GM21390 (cell line): Measurements from ENCODE around the gene ITGAE.
"Not testable (repeated sequence)": the region's sequence is repeated elsewhere in the genome, so short reads cannot be mapped to it uniquely, and the experiment has no call there.

ENCODE experiments used
- ATAC-seq: cut with Tn5 transposase; IDR thresholded peaks from one replicate; pipeline ENCODE4 v1.9.1; 2021; ENCODE audit not compliant: unreplicated experiment

ITGAE gene

DNA sequence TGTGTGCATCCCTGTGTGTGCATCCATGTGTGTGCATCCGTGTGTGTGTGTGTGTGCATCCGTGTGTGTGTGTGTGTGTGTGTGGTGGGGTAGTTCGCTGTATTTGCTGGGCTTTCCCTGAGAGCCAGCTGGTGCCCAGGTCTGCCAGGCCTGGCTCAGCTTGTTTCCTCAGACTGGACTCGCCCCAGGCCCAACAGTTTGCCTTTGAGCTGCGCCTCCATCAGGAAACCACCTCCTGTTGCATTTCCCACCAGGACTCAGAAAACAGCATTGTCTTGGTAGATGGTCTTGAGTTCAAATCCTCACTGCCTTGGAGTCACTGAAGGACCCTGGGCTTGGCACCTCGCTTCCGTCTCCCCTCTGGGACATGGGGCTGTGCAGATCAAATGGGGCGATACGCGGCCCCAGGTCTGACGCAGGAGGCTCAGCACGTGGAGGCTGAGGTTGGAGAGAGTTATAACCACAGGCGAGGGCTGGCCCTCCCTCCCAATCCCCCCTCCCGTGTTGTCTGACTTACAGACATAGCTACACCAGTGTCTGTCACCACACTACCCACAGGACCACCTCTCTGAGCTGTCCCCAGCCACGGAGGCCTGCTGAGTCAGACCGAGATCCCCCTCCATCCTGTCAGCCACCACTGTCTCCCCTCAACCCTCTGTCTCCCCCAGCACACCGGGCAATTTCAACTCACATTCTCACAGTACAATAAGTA lies 4.7 kb downstream of the ITGAE start:
- peak; percentile 65 for ATAC-seq

DNA sequence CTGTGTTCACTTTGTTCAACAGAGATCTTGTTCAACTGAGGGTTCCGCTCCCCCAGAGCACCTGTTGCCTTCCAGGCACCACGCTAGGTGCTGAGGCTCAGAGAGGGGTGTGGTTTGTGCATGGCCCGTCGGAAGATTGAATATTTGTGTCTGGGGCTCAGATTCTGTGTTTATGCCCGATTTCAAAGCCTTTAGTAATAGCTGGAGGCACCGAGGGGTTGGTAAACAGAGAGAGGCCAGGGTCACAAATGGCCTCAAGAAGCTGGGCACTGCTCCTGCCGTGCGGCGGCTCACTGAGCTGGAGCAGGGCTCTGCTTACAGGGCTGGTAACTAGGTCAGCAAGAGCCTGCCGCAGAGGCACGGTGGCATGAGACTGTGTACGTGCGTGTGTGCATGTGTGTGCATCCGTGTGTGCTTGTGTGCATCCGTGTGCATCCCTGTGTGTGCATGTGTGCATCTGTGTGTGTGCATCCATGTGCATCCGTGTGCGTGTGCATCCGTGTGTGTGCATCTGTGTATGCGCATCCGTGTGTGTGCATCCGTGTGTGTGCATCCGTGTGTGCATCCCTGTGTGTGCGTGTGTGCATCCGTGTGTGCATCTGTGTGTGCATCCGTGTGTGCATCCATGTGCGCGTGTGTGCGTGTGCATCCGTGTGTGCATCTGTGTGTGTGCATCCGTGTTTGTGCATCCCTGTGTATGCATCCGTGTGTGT lies 5.4 kb downstream of the ITGAE start:
- ATAC-seq, result no peak

DNA sequence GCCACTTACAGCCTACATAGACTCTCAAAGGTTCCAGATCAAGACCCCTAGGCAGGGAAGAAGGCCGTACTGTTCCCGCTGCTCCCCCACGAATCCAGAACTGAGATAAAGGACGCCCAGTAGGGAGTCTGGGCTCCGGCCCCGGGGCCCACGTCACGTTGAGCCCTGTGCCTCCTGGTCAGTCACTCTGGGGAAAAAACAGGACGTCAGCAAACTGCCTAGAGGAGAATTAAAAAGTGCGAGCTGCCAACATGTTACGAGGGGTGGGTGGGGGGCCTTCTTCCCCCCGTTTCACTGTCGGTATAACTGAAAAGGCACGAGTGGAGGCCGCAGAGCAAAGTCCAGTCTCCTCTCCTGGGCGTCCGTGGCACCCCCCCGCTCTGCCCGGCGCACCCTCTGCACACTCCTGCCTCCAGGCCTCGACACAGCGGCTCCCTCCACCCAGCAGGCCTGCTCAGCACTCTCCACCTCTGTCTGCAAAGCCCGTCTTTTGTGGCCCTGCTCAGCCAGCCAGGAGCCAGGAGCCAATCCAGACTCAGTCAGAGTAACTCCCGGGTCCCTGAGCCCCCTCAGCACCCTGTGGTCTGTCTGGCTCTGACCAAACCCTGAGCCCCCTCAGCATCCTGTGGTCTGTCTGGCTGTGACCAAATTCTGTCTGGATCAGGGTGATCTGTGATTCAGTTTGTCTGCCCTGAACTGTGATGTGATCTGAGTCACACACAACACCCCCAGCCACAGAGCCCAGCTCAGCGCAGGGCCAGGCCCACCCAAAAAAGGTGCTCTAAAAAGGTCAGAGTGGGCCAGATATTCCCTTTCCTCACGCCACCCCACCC lies 6.2 kb downstream of the ITGAE start:
- ATAC-seq, result no peak

DNA sequence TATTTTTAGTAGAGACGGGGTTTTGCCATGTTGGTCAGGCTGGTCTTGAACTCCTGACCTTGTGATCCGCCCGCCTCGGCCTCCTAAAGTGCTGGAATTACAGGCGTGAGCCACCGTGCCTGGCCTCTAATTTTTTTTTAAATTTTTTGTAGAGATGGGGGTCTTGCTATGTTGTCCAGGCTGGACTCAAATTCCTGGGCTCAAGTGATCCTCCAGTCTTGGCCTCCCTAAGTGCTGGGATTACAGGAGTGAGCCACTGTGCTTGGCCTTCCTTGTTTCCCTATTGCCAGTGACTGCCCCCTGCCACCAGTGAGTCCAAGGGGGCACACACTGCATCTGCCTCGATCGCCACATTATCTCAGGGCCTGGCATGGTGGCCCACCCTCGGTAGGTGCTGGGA lies 6.8 kb downstream of the ITGAE start:
- not testable (repeated sequence) for ATAC-seq

DNA sequence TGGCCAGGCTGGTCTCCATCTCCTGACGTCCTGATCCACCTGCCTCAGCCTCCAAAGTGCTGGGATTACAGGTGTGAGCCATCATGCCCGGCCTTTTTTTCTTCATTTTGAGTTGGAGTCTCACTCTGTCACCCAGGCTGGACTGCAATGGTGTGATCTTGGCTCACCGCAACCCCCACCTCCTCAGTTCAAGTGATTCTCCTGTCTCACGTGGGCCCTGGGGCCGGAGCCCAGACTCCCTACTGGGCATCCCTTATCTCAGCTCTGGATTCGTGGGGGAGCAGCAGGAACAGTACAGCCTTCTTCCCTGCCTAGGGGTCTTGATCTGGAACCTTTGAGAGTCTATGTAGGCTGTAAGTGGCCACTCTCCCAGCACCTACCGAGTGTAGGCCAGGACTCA lies 7.7 kb downstream of the ITGAE start:
- not testable (repeated sequence) for ATAC-seq

DNA sequence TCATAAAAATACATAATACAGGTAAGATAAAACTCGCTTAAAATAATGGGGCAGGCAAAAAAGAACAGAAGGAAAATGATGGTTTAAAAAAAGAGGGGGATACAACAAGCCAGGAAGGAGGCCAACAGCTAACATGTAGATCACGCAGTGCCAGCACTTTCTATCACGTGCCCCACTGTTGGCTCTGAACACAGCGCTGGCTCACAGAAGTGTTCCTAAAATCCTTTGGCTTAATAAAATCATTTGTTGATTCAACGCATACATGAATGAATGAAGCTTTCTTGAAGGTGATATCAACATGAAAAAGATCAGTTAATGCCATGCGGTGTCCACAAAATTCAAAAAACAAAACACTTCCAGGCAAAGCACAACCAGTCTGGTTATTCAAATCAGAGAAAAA lies 8.5 kb downstream of the ITGAE start:
- no peak for ATAC-seq

DNA sequence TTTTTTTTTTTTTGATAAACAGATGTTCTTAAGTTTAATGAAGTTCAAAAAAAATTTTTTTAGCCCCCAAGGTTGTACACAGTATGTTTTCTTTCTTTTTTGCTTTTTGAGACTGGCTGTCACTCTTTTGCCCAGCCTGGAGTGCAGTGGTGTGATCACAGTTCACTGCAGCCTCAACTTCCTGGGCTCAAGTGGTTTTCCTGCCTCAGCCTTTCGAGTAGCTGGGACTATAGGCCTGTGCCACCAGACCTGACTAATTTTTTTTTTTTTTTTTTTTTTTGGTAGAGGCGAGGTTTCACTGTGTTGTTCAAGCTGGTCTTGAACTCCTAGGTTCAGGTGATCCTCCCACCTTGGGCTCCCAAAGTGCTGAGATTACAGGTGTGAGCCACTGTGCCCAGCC lies 12.8 kb downstream of the ITGAE start:
- no peak for ATAC-seq

DNA sequence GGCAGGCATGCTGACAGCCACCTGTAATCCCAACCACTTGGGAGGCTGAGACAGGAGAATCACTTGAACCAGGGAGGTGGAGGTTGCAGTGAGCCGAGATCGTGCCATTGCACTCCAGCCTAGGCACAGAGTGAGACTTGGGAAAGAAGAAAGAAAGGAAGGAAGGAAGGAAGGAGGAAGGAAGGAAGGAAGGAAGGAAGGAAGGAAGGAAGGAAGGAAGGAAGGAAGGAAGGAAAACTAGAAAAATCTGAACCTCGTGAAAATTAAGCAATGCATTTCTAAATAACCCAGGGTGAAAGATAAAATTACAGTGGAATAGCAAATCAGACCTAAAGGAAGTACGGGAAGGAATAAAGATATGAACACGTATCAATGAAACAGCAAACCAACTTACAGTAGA lies 15.7 kb downstream of the ITGAE start:
- ATAC-seq, result not testable (repeated sequence)

DNA sequence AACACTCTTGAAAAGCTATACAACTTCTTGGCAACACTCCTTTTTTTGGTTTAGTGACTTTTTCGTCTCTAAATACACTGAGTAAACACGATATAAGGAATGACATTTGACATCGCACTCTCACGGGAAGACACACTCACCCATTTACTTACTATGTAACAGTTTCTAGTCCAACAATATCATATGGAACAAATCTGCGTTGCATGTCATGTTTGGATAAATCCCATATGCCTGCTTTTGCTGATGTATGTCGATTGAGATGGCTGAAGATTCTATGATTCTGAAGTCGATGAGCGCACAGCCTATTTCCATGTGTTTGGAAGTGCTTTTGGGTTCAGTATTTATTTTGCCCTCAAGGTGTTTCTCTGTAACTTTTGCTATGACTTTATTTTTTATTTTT lies 18.2 kb downstream of the ITGAE start:
- no peak for ATAC-seq

DNA sequence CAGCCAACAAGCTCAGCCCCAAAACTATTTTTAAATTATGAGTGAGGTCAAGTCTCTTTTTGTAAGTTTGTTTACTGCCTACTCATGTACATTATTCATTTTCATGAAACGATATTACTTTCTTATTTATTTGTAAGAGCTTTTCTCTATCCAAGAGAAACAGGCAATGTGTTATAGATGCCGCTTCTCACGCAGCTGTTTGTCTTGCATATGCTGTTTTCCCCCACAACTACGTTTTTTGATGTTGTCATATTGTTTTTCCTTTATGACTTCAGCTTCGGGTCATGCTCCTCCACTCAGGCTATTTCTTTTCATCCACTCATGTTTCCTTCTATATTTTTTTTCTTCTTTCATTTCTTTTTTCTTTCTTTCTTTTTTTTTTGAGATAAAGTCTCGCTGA lies 20.0 kb downstream of the ITGAE start:
- no peak for ATAC-seq

DNA sequence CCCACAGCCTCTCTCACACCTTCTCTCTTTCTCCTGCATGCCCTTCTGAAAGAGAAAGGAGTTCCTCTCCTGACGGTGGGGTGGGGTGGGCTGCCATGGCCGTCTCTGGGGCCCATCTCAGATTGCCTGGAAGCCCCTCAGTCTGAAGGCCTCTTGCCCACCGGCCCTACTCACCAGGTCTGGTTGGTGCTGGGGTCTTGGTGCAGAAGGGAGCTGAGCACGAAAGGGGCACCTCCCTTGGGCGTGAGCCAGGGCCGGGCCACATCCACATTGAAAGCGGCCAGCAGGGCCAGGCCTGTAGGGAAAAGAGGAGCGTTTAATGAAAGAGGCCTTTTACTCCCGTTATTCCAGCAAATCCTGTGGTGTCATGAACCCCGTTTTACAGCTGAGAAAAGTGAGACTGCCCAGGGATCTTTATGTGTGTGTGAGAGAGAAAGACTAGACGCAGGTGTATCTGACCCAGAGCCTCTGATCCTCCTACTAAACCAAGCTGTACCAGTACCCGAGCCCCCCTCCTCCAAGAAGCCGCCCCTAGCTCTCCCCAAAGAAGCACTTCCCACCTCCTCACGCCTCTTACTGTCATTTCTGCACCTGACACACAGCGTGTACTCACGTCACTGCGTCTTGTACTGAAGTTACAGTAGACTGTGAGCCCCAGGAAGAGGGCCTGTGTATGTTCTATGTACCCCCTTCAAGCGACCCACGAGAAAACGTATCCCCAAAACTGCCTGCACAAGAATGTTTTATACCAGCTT lies 23.4 kb downstream of the ITGAE start:
- no peak for ATAC-seq

DNA sequence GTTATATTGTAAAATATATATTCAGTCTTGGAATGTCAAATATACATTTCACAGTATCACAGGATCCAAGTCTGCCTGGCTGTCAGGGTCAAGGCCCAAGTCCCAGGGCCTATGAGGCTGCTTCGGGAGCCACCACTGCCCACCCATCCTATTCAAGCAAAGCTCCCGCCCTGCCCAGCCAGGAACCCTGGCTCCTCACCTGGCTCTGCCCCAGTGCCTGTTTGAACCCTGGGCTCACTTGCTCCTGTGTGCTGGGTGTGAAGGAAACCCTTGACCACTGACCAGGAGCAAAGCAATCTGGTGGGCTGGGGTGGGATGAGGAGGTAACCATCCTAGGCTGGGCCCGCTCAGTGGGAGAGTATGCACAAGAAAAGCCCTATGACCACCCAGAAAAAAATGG lies 27.0 kb downstream of the ITGAE start:
- no peak for ATAC-seq

DNA sequence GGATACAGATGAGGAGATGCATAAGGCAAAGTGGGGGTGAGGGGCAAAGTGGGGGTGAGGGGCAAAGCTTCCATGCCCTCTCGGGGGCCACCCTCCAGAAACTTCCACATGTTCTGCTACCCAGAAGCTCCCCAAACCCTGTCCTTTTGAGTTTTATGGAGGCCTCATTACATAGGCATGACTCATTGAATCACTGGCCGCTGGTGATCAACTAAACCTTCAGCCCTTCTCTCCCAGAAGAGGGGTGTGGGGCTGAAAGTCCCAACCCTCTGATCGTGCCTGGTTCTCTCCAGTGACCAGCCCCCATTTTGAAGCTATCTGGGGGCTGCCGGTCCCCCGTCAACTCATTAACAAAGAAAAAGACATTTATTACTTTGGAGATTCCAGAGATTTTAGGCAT lies 27.5 kb downstream of the ITGAE start:
- no peak for ATAC-seq

DNA sequence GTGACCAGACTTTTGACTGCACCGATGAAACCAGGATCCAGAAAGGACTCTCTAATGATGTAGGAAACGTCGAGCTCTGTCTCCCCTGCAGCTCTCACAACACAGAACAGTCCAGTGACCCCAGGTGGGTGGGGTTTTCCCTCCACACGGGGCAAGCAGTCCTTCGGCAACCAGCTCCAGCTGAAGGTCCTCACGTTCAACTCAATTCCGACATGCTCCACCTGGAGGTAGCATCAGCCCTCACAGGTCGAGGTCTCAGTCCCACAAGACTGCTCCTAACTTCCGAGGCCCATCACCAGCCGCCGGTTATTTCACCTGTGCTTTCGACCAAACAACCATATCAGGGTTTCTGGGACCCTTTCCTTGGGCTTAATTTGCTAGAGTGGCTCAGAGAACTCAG lies 28.2 kb downstream of the ITGAE start:
- no peak for ATAC-seq

DNA sequence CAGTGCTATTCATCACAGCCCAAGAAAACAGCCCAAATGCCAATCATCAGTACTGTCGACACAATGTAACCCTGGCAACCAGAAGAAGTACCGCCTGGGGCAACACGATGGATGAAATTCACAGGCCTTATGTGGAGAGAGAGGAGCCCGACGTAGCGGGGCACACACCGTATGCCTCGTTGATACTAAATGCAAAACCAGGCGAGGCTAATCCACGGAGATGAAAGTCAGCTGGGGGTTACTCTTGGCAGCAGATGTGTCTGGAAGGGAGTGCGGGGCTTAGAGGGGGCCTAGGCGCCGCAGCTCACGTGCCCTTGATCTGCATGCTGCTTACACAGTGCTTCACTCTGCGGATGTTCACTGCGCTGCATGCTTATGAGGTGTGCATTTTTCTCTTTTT lies 29.8 kb downstream of the ITGAE start:
- no peak for ATAC-seq

DNA sequence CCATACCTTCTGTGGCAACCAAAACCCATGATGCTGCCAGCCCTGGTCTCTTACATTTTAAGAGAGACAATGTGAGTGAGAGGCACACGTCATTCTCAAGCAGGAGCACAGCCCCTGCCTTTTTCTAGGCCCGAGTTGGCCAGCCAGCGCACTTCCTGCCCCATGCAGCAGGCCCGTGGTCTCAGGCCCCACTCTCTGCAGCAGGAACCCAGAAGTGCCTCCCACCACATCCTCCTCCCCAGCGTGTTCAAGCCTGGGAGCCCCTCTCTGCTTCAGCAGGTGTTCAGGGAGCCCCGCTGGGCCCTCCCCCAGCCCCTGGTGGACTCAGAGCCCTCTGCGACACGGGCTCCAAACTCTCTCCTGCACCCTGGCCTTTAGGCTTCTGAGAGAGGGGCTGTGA lies 30.5 kb downstream of the ITGAE start:
- ATAC-seq, result no peak

DNA sequence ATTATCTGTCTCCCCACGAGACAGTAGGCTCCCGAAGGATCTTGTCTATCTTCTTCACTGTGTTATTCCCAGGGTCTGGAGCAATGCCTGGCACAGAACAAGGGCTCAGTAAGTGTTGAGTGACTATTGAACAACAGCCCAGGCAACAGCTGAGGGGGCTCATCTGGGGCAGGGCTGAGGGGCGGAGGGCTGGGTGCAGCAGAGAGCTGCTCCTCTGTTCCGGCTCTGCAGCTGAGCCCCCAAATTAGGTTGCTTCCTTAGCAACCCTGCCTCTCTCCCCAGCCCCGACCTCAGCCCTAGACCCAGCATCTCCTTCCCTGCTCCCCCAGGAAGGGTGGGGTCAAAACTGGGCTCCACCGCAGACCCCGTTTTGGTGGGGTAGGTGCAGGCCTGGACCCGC lies 32.2 kb downstream of the ITGAE start:
- ATAC-seq, result no peak

DNA sequence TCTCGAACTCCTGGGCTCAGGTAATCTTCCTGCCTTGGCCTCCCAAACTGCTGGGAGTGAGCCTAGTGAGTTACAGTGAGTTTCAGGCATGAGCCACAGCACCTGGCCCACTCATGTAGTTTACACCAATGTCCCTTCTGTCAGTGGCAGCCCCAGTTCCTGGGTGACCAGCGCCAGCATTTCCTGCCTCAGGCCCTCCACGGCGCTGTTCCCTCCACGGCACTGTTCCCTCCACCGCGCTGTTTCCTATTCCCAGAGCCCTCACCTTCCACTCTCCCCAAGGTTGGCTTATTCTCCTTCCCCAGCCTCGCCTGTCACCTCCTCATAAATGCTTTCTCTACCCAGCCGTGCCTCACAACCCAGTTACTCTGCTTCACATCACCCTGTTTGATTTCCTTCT lies 32.6 kb downstream of the ITGAE start:
- no peak for ATAC-seq

DNA sequence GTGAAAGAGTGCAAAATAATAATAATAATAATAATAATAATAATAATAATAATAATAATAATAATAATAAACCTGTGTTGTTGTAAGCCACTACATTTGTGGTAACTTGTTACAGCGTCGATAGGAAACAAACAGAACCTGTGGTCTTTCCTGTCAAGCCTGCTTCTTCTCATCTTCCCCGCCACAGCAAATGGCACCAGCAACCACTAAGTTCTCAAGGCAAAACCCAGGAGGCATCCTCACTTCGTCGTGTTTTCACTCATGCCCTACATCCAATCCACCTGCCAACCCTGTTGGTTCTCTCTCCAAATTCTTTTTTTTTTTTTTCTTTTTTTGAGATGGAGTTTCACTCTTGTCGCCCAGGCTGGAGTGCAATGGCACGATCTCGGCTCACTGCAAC lies 34.2 kb downstream of the ITGAE start:
- ATAC-seq, result no peak

DNA sequence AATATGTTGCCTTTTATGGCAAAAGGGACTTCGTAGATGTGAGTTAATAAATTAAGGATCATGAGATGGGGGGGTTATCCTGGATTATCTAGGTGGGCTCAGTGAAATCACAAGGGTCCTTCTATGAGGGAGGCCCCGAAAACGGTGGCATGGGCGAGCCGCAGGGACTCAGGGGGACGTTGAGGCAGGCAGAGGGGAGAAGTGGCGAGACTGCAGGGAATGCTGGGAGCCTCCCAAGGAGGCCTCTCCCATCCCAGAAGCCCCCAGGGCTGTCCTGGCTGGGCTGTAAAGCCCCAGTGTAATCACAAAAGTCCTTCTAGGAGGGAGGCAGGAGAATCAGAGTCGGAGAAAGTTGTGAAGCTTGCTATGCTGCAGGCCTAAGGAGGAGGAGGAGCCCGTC lies 35.0 kb downstream of the ITGAE start:
- no peak for ATAC-seq

DNA sequence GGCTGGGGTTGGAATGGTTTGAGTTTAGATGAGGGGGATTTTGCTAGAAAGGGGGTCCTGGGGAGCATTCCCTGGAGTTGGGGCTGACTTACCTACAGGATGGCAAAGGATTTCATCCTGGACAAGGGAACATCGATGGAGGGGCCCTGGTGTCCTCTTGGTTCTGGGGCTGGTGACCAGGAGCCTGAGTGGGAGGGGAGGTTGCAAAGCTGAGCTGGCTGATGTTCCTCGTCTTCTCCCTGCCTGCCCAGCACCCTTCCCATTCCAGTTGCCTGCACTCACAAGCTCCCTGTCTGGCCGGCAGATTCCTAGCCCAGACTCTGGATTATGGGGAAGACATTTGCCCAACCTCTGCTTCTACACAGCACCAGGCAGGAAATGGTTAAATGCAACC lies 37.2 kb downstream of the ITGAE start:
- no peak for ATAC-seq
